Stimulated activated CD4-positive, alpha-beta T cell treated with anti-CD3 and anti-CD28 coated beads, Interleukin-1b, Interleukin-23, amount 100 ng/mL, for 1 hour (primary cell): ENCODE data around the gene CHST14.

Experiments
- DNase-seq, 2 donors: peaks; one replicate each; pipeline ENCODE4 v3.0.0-alpha.2; 2020; ENCODE audit warnings: low read depth in 2 of 2

The CHST14 gene

GRCh38 chr15:40461958-40462357, 8.8 kb upstream of the CHST14 start:
- no peak for DNase-seq

GRCh38 chr15:40463279-40463678, 7.5 kb upstream of the CHST14 start:
- DNase-seq = no peak

GRCh38 chr15:40463886-40464545, 6.8 kb upstream of the CHST14 start:
- no peak for DNase-seq

- DNase-seq = no peak
These were observed 6.1 kb upstream of the CHST14 start for GRCh38 chr15:40464595-40465185.

GRCh38 chr15:40465939-40466338, 4.8 kb upstream of the CHST14 start:
- no peak for DNase-seq

GRCh38 chr15:40466426-40467260, 4.1 kb upstream of the CHST14 start:
- no peak for DNase-seq

- no peak for DNase-seq
These were observed 3.5 kb upstream of the CHST14 start for GRCh38 chr15:40467261-40467615.

- DNase-seq = no peak
These were observed 1.9 kb upstream of the CHST14 start for GRCh38 chr15:40468898-40469331.

GRCh38 chr15:40469776-40470390, 901 bp upstream of the CHST14 start:
- no peak for DNase-seq

GRCh38 chr15:40471105-40471807, 472 bp downstream of the CHST14 start:
- DNase-seq = no peak

GRCh38 chr15:40471808-40472150, 995 bp downstream of the CHST14 start:
- DNase-seq = no peak

- DNase-seq = no peak
These were observed 1.5 kb downstream of the CHST14 start for GRCh38 chr15:40472171-40472727.

- no peak for DNase-seq
These were observed 3.8 kb downstream of the CHST14 start for GRCh38 chr15:40474581-40474980.

GRCh38 chr15:40477642-40478327, 7.0 kb downstream of the CHST14 start:
- no peak for DNase-seq

GRCh38 chr15:40479024-40479423, 8.2 kb downstream of the CHST14 start:
- DNase-seq = no peak

GRCh38 chr15:40481341-40482074, 10.7 kb downstream of the CHST14 start:
- DNase-seq = no peak

- DNase-seq = no peak
These were observed 13.1 kb downstream of the CHST14 start for GRCh38 chr15:40483919-40484318.

- no peak for DNase-seq
These were observed 15.4 kb downstream of the CHST14 start for GRCh38 chr15:40486066-40486770.

GRCh38 chr15:40487816-40488682, 17.3 kb downstream of the CHST14 start:
- no peak for DNase-seq
